Fibroblast of skin of left quadriceps (primary cell): Measurements from ENCODE around the gene PROCR.
"Not testable (repeated sequence)": the region's sequence is repeated elsewhere in the genome, so short reads cannot be mapped to it uniquely, and the experiment has no call there.

Experiments
- DNase-seq, 2 experiments: peaks; one replicate each; pipeline ENCODE4 v3.0.0-alpha.2; 2013; ENCODE audit warnings: low read depth in 2 of 2

The PROCR gene

DNA sequence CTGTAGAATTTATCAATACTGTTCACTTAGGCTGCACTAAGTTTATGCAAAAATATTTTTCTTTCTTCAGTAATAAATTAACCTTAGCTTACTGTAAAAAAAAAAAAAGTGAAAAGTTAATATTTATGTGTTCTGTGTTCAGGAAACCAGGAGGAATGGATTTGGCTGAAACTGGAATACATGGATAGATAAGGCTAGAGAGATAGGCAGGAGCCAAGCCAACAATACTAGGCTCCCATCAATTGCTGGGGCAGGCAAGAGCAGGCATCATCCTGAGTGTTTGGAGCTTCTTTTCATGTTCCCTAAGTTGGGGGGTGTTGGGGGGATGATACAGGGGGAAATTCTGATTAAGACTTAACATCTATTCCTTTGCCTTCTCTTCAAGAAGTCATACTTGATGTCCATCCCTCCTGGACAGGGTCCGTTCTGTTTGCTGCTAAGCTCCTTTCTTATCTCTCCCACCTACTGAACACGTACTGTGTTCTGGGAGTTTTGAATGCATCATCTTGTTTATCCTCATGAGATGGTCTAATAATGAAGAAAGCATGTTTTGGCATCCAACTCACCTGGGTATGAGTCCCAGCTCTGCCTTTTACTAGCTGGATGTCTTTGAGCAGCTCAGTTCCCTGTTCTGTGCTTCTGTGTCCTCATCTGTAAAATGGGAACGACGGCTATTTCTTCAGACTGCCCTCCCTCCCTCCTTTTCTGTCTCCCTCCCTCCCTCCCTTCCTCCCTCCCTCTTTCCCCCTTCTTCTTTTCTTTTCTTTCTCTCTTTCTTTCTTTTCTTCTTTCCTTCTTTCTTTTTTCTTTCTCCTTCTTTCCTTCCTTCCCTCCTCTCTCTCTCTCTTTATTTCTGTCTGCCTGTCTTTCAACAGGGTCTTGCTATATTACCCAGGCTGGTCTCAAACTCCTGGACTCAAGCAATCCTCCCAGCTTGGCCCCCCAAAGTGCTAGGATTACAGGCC, 6.4 kb upstream of the PROCR start:
- DNase-seq = no peak

DNA sequence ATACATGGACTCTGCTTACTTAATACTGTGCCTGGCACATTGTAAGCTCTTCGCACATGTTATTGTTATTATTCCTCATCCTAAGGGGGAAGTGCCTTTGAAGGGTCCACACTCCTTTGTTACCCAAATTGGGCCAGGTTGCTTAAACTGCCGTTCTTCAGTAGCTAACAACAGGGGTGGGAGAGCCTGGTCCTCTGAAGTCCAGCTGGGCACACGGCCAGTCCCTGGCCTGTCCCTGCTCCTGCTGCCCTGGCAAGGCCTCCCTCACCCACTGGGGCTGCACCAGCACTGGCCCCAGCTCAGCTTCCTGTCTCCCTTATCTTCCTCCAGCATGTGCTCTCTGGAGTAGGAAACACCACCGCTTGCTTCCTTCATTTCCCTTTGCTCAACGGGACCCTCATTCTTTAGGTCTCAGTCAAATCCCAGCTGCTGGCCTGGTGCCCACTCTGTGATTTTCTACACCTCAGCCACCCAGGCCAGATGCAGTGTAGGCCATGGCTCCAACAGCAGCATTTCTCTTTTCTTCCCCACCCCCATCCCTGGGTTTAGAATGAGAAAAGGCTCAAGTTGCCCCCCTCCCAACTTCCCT, 5.5 kb upstream of the PROCR start:
- DNase-seq = no peak

DNA sequence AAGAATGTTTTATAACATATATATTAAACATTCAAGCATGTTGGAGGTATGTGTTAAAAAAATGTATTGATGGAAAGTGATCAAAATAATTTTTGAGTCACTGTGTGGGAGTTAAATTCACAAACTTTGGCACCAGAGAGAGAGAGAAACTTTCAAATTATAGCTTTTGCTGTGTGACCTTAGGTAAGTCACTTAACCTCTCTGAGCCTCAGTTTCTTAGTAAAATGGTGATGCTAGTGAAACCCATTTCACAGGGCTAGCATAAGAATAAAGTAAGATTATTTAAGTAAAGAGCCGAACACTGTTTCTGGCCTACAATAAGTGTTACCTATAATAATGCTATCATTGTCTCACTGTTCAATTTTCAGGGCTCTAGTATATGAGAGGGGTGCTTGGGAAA, 4.1 kb upstream of the PROCR start:
- DNase-seq = no peak

DNA sequence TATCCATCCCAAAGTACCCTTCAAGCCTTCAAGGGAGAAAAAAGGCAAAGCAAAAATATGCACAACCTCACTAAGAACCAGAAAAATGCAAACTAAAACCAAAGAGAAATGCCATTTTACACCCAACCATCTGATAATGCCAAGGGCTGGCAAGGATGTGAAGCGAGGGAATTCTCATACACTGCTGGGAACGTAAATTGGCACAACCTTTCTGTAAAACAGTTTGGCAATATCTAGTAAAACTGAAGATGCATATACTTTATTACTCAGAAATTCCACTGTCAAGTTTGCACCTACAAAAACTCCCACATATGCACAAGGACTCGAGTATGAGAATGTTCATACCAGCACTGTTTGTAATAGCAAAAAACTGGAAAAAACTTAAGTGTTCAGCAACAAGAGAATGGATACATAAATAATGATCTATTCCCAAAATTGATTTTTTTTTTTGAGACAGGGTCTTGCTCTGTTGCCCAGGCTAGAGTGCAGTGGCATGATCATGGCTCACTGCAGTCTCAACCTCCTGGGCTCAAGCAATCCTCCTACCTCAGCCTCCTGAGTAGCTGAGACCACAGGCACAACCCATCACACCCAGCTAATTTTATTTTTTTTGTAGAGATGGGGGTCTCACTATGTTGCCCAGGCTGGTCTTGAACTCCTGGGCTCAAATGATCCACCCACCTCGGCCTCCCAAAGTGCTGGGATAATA, 3.0 kb upstream of the PROCR start:
- not testable (repeated sequence) for DNase-seq

DNA sequence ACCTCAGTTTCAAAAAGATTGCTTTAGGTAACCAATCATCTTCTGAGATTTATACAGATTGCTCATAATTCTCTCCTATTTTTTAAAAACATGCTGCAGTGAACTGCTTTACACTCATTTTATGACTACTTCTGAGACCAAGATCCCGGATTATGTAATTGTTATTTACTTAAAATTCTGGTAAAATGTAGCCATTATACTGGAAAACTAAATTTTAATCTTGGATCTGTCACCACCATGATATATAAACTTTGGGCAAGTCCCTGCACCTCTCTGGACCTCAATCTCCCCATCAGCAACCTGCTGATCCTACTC, 477 bp upstream of the PROCR start:
- DNase-seq = no peak

DNA sequence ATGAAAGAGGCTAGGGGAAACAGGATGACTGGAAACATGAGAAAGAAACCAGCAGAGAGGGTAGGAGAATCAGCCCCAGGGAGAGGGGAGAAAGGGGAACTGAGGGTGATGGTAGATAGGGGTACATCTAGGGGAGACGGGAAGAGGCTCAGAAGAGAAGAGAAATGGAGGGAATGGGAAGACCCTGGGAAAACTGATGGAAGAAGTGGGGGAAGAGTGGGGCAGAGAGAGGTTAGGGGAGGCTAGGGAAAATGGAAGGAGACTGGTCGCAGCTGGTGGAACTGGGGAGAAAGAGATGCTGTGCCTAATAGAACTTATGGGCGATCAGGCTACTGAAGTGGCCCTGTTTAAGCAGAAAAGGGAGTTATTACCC, 548 bp downstream of the PROCR start:
- no peak for DNase-seq

DNA sequence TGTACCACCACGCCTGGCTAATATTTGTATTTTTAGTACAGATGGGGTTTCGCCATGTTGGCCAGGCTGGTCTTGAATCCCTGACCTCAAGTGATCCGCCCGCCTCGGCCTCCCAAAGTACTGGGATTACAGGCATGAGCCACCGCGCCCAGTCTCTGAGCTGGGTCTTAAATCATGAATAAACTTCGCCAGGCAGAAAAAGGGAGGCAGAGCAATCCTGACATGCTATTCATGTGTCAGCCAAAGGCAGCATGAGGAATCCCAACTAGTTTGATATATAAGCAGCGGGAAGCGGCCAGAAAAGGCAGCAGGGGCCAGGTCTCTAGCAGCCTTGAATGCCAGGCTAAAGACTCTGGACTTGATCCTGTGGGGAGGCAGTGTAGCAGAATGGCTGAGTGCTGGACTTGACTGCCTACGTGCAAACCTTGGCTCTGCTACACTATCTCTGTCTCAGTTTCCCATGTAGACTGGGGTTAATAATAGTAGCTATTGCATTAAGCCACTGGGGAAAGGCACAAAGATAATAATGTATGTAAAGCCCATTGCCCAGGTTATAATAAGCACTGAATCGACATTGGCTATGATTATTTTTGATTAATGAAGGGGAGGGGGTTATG, 1.8 kb downstream of the PROCR start:
- DNase-seq = no peak

DNA sequence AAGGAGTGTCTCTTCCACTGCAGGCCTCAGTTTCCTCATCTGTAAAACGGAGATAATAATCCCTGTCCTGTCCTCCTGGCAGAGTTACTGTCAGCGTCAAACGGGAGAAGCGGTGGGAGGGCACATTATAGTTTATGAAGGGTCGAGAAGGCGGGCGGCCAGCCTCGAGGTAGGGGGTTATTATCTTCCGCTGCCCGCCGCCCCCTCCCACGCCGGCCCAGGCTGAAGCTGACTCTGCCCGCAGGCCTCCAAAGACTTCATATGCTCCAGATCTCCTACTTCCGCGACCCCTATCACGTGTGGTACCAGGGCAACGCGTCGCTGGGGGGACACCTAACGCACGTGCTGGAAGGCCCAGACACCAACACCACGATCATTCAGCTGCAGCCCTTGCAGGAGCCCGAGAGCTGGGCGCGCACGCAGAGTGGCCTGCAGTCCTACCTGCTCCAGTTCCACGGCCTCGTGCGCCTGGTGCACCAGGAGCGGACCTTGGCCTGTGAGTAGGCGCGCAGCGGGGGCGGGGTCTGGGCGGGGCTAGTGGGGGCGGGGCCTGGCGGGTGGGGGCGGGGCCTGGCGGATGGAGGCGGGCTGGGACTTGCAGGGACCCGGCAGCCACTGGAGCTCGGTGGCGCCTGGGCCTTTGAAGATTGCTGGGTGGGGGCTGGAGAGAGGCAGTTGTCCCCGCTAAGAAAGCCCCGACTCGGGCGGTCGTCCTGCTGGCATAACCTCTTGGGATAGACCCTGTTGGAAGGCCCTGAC, 2.8 kb downstream of the PROCR start:
- DNase-seq = no peak

DNA sequence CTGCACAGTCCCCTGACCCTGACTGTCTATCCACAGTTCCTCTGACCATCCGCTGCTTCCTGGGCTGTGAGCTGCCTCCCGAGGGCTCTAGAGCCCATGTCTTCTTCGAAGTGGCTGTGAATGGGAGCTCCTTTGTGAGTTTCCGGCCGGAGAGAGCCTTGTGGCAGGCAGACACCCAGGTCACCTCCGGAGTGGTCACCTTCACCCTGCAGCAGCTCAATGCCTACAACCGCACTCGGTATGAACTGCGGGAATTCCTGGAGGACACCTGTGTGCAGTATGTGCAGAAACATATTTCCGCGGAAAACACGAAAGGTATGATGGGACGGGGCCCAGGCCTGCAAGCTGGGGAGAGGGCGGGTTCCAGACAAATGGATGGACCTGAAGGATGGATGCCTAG, 4.3 kb downstream of the PROCR start:
- DNase-seq = no peak

DNA sequence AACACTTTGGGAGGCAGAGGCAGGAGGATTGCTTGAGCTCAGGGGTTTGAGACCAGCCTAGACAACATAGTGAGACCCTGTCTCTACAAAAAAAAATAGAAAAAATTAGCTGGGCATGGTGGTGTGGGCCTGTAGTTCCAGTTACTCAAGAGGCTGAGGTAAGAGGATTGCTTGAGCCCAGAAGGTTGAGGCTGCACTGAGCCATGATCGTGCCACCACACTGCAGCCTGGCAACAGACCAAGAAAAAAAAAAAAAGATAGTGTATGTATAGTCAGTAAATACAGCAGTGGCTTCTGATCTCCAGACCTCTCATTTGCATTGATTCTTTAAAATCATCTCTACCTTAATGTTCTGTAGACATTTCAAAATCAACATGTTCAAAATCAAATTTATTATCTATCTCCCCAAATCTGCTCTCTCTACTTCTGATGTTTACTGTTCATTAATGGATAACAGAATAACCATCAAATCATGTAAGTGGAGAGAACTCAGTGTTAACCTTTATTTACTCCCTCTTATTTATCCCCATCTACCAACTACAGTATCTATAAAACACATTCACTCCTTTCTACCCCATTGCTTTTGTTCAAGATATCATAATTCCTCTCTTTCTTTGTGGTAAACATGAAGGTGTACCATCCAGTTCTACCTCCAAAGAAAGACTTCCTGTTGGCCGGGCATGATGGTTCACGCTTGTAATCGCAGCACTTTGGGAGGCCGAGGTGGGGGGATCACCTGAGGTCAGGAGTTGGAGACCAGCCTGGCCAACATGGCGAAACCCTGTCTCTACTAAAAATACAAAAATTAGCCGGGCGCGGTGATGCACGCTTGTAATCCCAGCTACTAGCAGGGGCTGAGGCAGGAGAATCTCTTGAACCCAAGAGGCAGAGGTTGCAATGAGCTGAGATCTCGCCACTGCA, 7.7 kb downstream of the PROCR start:
- no peak for DNase-seq

DNA sequence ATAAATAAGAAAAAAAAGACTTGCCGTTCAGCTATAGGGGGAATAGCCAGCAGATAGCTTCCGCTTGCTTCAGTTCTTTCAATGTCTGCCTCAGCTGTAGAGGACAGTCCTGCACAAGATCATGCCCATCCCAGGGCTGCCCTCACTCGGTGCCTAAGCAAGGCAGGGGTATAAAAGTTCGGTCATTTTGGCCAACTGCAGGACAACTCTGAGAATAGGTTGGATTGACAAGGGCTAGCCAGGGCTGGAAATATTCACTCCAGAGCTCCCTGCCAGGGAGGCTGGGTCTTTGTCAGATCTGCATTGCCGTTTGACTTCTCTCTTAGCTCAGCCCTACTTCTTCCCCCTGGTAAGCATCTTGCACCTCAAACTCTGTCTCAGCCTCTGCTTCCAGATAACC, 8.4 kb downstream of the PROCR start:
- no peak for DNase-seq

DNA sequence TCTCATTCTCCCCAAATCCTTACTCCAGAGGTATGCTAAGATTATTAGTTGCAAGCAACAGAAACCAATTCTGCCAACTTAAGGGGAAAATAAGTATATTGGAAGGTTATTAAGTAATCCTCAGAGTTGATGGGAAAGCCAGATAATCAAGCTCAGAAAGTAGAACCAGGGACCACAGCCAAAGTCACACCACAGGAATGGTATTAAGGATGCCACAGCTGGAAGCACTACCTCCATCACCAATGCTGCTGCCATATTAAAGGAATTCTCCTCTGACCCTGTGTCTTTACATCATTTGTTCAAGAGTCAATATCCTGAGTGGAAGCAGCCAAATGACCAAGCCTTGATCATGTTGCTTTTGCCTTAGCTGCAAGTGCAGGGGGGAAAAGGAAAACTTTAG, 9.9 kb downstream of the PROCR start:
- no peak for DNase-seq

DNA sequence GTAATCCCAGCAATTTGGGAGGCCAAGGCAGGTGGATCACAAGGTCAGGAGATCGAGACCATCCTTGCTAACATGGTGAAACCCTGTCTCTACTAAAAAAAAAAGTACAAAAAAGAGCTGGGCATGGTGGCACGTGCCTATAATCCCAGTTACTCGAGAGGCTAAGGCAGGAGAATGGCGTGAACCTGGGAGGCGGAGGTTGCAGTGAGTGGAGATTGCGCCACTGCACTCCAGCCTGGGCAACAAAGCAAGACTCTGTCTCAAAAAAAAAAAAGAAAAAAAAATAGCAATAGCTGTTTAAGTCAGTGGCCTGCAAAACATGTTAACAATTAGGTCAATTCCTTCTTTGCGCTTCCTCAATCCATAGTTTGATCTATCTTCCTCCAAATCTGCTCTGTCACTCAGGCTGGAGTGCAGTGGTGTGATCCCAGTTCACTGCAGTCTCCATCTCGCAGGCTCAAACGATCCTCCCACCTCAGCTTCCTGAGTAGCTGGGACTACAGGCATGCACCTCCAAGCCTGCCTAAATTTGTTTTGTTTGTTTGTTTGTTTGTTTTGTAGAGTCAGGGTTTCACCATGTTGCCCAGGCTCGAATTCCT, 14.9 kb downstream of the PROCR start:
- not testable (repeated sequence) for DNase-seq

DNA sequence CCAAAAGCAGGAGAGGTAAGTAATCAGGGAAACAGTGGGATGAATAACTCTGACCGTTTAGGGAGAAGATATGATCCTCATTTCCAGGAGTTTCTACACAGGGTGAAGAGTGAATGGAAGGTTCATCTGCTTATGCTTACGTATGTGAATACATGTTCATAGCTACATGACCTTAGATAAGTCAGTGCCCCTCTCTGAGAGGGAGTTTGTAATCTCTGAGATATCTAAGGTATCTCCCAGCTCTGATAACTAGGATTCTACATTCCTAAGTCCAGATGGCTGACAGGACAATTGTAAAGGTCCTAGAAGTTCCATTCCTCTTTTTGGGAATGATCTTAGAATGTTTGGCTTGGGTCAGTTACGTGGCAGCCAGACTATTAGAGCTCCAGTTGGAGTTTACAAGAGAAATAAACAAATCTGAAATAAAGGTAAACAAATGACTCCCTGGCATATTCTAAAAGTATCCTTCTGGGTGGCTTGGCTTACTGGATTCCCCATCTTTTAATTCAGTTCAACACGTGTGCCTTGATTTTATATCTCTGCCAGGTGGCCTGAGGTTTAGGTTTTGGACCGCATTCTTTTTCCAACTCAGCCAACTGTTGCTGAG, 15.8 kb downstream of the PROCR start:
- DNase-seq = no peak

DNA sequence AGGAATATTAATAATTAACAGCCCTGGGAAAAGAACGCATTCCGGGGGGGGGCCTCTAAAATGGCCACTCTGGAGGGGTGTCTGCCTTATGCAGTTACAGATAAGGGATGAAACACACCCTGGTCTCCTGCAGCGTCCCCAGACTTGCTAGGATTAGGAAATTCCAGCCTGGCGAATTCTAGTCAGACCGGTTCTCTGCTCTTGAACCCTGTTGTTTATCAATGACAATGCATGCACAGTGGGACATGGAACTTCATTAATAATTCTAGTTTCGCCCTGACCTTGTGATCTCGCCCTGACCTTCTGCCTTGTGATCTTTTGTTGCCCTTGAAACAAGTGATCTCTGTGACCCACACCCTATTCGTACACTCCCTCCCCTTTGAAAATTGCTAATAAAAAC, 17.4 kb downstream of the PROCR start:
- DNase-seq = not testable (repeated sequence)

DNA sequence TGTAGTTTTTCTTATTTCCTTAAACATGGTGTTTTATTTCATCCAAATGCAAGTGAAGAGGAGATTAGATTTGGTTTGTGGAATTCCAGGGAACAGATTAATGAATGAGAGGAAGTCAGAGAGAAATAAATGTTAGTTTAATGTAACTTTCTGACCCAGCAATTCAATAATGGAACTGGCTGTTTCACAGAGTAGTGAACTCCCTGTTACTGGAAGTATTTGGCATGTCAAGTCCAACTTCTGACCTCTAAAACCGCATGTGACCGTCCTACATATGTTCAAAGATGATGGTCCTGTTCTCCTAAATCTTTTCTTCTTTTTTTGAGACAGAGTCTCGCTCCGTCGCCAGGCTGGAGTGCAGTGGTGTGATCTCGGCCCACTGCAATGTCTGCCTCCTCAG, 18.7 kb downstream of the PROCR start:
- DNase-seq = no peak

DNA sequence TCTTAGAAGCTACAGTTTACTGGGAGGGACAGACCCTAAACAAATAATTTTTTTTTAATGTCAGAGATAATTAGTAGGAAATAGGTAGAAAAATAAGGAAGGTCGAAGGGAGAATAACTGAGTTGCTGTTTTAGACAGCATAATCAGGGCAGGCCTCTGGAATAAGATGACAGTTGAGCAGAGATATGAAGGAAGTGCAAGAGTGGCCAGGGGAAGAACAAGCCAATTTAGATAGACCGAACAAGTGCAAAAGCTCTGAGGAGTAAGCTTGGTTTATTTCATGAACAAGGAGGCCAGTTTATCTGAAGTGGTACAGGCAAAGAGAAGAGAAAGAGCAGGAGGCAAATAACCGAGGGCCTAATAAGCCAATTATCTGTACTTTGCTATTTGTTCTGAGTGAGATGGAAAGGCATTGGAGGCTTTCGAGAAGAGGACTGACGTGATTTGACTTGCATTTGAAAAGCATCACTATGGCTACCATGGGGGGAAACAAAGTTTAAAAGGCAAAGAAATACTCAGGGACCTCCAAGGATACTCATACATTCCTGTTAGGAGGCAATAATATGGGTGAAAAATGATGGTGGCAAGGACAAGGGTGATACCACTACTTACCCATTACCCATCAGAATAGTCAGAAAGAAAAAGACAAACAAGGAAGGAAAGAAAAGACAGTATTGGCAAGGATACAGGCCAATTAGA, 19.7 kb downstream of the PROCR start:
- DNase-seq = no peak

DNA sequence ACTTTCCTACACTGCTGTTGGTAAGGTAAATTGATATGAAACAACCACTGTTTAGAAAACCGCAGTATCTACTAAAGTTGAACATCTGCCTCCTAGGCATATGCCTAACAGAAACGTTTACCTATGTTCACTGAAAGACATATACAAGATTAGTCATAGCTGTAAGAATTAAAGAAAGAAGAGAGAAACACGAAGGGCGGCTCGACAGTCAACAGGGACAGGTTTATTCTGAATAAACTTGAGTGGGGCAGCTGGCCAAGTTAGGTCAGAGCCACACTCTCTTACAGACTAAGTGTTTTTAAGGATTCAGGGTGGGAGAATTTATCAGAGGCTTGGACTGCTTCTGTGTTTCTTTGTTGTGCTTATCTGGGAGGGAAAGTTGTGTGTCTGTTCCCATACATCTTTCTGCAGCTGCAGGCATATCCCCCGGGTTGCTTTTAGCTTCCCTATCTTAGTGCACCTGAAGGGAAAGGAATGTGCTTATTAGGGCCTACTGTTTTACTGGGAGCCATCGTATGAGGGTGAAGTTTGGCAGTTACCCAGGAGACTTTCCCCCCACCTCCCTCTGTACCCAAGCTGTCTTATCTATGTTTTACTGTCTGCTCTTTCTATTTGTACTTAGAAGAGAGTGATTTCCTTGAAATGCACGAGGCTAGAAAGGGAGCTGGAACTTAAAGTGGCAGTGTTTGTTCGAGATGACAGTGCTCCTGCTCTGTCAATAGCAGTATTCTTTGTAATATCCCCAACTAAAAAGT, 20.4 kb downstream of the PROCR start:
- no peak for DNase-seq
